Left ventricle myocardium inferior (tissue), 1 donor: Measurements from ENCODE around the gene BTN2A1. TPM values are rescaled to one million over a fixed set of nuclear protein-coding genes. Genes with fewer than 3 reads are reported as not detected.

ENCODE experiments used
- DNase-seq: peaks from one replicate; pipeline ENCODE4 v3.0.0-alpha.2; 2020
- H3K27ac ChIP-seq: fragments of 200-600 bp; replicated peaks from 2 replicates; pipeline ENCODE4 v1.8.0; 2021
- H3K27me3 ChIP-seq: fragments of 200-600 bp; 2 replicates; pipeline ENCODE4 v1.8.0; 2021; ENCODE audit warnings: low read depth
- H3K36me3 ChIP-seq: fragments of 200-600 bp; 2 replicates; pipeline ENCODE4 v1.8.0; 2021
- H3K4me1 ChIP-seq: fragments of 200-600 bp; 2 replicates; pipeline ENCODE4 v1.8.0; 2021
- H3K4me3 ChIP-seq: fragments of 200-600 bp; 2 replicates; pipeline ENCODE4 v1.8.0; 2021; ENCODE audit warnings: mild to moderate bottlenecking, moderate library complexity
- H3K9me3 ChIP-seq: fragments of 200-600 bp; replicated peaks from 2 replicates; pipeline ENCODE4 v1.8.0; 2021
- CTCF ChIP-seq: fragments of 200-600 bp; IDR thresholded peaks from 2 replicates; pipeline ENCODE4 v1.8.0; 2021; ENCODE audit warnings: antibody characterized with exemption, mild to moderate bottlenecking, borderline replicate concordance
- intact Hi-C: fragments of 100-400 bp; cut with micrococcal nuclease; formaldehyde crosslinking; loops from one replicate; pipeline ENCODE4 v1.11.0; 2022
- total RNA-seq: library from RNA; stranded (reverse); fragmentation: NEBNext Ultra II Directional; extraction: Animal tissue kit (Norgen Biotek cat#: 25700); gene quantifications from one replicate; pipeline ENCODE4 v1.2.1, GENCODE V29; 2021
- donor health status: DM: no; HTN: yes; CAD: no; lungs with severe emphysema.

Gene BTN2A1
- total RNA-seq, 1 donor from 2014 or later: 16.0 TPM

GRCh38 chr6:26476896-26477295 is 19.1 kb downstream of the BTN2A1 start:
- Histone ChIP-seq H3K9me3 (peaks cover 4% of the 10 kb centered on the region), H3K36me3 (no peaks in the 10 kb centered on the region), H3K27me3 (no peaks in the 10 kb centered on the region), H3K4me3 (no peak overlapping the region), H3K27ac (peak overlapping the region; percentile 31), H3K4me1 (peaks cover 18% of the 10 kb centered on the region)
- no peak for TF ChIP-seq CTCF
- intact Hi-C loops: no loop called here
- no peak for DNase-seq

- DNase-seq: no peak
- Histone ChIP-seq H3K27ac (peak overlapping the region; percentile 31), H3K4me3 (no peak overlapping the region), H3K4me1 (peaks cover 18% of the 10 kb centered on the region), H3K9me3 (no peaks in the 10 kb centered on the region), H3K27me3 (no peaks in the 10 kb centered on the region), H3K36me3 (no peaks in the 10 kb centered on the region)
- no peak for TF ChIP-seq CTCF
- intact Hi-C loops: no loop called here
Measured at GRCh38 chr6:26477426-26477825, 19.7 kb downstream of the BTN2A1 start.

GRCh38 chr6:26478100-26478984 is 20.6 kb downstream of the BTN2A1 start:
- Histone ChIP-seq H3K36me3 (no peaks in the 10 kb centered on the region), H3K9me3 (no peaks in the 10 kb centered on the region), H3K27ac (peak overlapping the region; percentile 31), H3K27me3 (no peaks in the 10 kb centered on the region), H3K4me1 (peaks cover 18% of the 10 kb centered on the region), H3K4me3 (no peak overlapping the region)
- TF ChIP-seq CTCF: no peak
- DNase-seq: no peak
- intact Hi-C loops: no loop called here

GRCh38 chr6:26478985-26479278 is 21.2 kb downstream of the BTN2A1 start:
- H3K9me3 ChIP-seq: no peaks in the 10 kb centered on the region
- H3K4me1 ChIP-seq: peaks cover 18% of the 10 kb centered on the region
- intact Hi-C loops: no loop called here
- H3K4me3 ChIP-seq: no peak overlapping the region
- DNase-seq: no peak
- H3K36me3 ChIP-seq: no peaks in the 10 kb centered on the region
- H3K27ac ChIP-seq: peak overlapping the region; percentile 10
- no peak for TF ChIP-seq CTCF
- H3K27me3 ChIP-seq: no peaks in the 10 kb centered on the region

- Histone ChIP-seq H3K4me3 (no peak overlapping the region), H3K27ac (no peak overlapping the region), H3K36me3 (no peaks in the 10 kb centered on the region), H3K4me1 (no peaks in the 10 kb centered on the region), H3K9me3 (peaks cover 9% of the 10 kb centered on the region), H3K27me3 (no peaks in the 10 kb centered on the region)
- TF ChIP-seq CTCF: no peak
- intact Hi-C loops: no loop called here
- no peak for DNase-seq
Measured at GRCh38 chr6:26482338-26482737, 24.6 kb downstream of the BTN2A1 start.
